Measurements from ENCODE around the gene PEX14.

Gene PEX14

DNA sequence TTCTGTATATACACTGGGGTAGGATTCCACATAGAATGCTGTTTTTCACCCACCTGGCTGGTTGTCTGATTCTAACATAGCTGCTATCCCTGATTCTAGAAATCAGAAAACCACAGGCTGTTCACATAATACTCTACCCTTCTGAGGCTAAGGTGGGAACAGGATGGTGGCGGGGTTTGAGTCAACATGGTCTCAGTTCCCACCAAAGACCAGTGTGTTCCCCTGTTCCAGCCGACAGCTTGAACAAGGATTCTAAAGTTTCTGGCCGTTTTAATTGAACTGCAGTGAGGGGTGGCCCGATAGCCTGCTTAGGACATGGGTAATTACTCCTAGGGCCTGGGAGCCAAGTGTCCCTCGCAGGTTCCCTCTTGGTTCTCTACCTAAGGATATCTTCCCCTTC is 38.4 kb downstream of the PEX14 start:
- no peak overlapping the region for H3K4me3 ChIP-seq (ENCODE audit: low read depth, low read length)
- DNase-seq: no peak
- no peaks in the 10 kb centered on the region for H3K9me3 ChIP-seq
- no peaks in the 10 kb centered on the region for H3K36me3 ChIP-seq
- H3K4me1 ChIP-seq: peaks cover 25% of the 10 kb centered on the region
- TF ChIP-seq, protein P1, sequence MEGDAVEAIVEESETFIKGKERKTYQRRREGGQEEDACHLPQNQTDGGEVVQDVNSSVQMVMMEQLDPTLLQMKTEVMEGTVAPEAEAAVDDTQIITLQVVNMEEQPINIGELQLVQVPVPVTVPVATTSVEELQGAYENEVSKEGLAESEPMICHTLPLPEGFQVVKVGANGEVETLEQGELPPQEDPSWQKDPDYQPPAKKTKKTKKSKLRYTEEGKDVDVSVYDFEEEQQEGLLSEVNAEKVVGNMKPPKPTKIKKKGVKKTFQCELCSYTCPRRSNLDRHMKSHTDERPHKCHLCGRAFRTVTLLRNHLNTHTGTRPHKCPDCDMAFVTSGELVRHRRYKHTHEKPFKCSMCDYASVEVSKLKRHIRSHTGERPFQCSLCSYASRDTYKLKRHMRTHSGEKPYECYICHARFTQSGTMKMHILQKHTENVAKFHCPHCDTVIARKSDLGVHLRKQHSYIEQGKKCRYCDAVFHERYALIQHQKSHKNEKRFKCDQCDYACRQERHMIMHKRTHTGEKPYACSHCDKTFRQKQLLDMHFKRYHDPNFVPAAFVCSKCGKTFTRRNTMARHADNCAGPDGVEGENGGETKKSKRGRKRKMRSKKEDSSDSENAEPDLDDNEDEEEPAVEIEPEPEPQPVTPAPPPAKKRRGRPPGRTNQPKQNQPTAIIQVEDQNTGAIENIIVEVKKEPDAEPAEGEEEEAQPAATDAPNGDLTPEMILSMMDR (IDR thresholded peaks at IDR 0.05; ENCODE audit: low read depth, low read length): no peak
- H3K27me3 ChIP-seq: no peaks in the 10 kb centered on the region

DNA sequence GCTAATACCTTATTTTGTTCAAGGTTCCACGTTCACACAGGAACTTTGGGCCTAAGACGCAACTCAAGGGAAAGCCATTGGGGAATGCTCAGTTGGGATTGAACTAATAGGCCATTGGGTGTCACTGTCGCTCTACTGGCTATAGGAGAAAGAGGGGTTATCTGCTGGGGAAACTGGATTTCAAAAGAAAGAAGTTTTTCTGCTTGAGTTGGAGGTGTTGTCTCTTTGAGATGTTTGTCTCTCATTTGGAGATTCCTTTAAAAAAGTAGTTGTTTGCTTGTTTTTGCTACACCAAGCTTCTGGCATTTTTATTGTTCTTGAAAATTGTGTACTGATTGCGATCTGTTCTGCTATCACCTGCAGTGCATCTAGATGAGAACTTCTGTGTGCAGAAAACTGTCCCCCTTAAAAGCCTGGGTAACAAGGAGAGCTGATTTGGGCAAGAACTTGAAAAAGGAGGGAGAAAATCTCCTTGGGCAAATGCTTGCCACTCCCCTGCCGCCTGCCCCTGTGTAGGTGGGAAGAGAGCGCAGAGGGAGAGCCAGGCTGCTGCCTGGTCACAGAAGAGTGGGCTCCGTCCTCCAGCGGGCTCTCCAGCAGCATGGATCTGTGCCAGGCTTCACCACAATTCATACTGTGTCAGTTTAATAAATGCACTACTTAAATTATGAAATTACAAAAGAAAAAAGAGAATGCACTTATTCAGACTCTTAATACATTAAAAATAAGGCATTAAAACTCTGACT is 39.9 kb downstream of the PEX14 start:
- peak; percentile 39 for DNase-seq
- TF ChIP-seq, protein P1 (IDR thresholded peaks at IDR 0.05; ENCODE audit: low read depth, low read length): peak; percentile 81
- Histone ChIP-seq H3K4me1 (peaks cover 33% of the 10 kb centered on the region), H3K9me3 (no peaks in the 10 kb centered on the region), H3K36me3 (no peaks in the 10 kb centered on the region), H3K4me3 (ENCODE audit: low read depth, low read length) (no peak overlapping the region), H3K27me3 (no peaks in the 10 kb centered on the region)

DNA sequence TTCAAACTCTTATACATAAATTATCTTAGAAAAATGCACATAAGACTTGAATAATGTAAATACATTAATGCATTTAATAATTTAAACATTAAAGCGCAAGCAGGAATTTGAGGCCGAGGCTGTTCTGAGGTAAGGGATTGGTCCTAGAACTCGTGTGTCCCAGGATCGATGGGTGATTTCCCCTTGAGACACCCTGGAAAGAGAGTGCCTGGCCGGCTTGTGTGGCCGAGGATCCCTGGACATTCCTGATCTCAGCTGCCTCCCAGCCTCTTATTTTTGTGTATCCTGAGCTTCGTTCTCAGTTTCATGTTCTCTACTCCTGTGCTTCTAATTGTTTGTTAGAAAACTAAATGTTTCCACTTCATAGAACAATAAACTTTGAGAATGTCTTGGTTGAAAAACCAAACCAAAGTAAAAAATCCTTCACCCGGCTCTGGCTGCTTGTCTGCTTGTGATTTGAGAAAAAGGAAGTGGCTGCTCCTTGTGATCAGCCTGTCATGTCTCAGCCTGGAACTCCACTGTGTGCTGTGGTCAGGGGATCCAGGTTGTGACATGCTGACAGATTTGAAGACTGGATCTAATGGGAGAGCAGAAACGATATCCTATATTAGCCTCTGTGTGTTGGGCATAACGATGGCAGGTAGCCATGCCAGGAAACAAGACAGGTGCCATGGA is 40.7 kb downstream of the PEX14 start:
- no peak for DNase-seq
- Histone ChIP-seq H3K27me3 (no peaks in the 10 kb centered on the region), H3K36me3 (no peaks in the 10 kb centered on the region), H3K4me1 (peaks cover 26% of the 10 kb centered on the region), H3K4me3 (ENCODE audit: low read depth, low read length) (no peak overlapping the region), H3K9me3 (no peaks in the 10 kb centered on the region)
- TF ChIP-seq, protein P1 (IDR thresholded peaks at IDR 0.05; ENCODE audit: low read depth, low read length): no peak

DNA sequence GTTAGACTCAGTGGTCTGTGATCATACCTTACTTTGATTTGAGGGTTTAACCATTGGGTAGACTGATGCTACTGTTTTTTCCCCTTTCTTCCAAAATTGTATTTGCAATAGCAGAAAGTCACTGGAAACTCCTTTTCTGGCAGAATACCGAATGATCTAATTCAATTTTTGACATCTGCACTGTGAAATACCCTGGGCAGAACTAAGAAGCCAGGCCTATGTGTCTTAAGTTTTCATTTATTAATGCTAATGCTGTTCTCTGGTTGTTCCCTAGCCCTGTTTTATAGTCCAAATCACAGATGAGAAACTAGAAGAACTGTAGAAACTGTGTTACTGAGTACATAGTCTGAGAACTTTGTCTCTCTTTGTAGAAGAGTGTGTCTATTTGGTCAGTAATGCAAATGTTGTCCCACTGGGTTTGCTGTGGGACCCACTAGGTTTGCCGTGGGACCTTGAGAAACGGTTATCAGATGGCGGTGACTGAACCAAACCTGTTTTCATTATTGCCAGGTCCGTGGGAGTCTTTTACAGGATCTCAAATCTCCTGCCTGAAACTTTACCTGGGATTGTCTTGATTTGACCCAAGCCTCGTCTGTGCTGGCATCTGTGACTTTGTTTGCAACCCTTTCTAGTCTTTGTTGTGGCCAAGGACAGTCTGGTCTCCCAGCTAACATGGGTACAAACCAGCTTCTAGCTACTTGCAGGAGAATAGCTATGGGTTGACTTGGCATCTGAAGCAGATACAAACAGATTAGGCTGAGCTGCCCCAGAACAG is 41.4 kb downstream of the PEX14 start:
- H3K4me3 ChIP-seq (ENCODE audit: low read depth, low read length): no peak overlapping the region
- H3K36me3 ChIP-seq: no peaks in the 10 kb centered on the region
- H3K4me1 ChIP-seq: peaks cover 24% of the 10 kb centered on the region
- H3K9me3 ChIP-seq: no peaks in the 10 kb centered on the region
- H3K27me3 ChIP-seq: no peaks in the 10 kb centered on the region
- DNase-seq: no peak
- TF ChIP-seq, protein P1 (IDR thresholded peaks at IDR 0.05; ENCODE audit: low read depth, low read length): no peak

DNA sequence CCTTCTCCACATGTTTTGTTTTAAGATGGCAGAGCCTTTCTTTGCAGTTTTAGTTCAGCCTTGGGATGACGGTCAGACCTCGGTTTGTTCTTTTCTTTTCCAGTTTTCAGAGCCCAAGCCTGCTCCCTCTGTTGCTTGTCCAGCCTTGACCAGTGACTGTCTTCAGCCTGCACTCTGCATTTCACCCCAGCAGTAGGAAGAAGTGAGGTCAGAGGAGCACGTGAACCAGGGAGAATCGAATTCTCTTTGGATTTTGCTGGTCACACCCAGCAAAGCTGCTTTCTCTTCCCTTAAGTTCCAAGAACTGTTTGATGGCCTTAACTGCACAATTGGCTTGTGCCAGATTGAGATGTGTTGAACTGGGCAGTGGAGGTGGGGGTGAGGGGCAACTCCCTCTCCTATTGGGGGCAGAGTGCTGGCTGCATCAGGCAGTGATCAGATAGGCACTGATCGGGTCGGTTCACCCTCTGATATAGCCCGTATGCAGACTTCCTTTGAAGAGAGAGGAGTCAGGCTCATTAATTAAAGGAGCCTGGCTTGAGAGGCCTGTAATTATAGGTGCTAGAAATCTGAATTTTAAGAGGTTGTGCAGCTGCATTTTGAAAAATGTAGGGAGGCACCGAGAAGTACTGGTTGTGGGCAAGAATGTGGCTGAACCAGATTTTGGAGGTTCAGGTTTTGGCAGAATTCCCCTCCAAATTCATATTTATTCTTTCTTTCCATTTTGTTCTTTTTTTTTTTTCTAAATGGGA is 42.4 kb downstream of the PEX14 start:
- no peak overlapping the region for H3K4me3 ChIP-seq (ENCODE audit: low read depth, low read length)
- TF ChIP-seq, protein P1 (IDR thresholded peaks at IDR 0.05; ENCODE audit: low read depth, low read length): no peak
- peaks cover 21% of the 10 kb centered on the region for H3K4me1 ChIP-seq
- no peaks in the 10 kb centered on the region for H3K9me3 ChIP-seq
- H3K27me3 ChIP-seq: no peaks in the 10 kb centered on the region
- no peaks in the 10 kb centered on the region for H3K36me3 ChIP-seq
- DNase-seq: no peak
